ENCODE measurements around the gene SECISBP2.
"Not testable (repeated sequence)": the region's sequence is repeated elsewhere in the genome, so short reads cannot be mapped to it uniquely, and the experiment has no call there.

The SECISBP2 gene

DNA sequence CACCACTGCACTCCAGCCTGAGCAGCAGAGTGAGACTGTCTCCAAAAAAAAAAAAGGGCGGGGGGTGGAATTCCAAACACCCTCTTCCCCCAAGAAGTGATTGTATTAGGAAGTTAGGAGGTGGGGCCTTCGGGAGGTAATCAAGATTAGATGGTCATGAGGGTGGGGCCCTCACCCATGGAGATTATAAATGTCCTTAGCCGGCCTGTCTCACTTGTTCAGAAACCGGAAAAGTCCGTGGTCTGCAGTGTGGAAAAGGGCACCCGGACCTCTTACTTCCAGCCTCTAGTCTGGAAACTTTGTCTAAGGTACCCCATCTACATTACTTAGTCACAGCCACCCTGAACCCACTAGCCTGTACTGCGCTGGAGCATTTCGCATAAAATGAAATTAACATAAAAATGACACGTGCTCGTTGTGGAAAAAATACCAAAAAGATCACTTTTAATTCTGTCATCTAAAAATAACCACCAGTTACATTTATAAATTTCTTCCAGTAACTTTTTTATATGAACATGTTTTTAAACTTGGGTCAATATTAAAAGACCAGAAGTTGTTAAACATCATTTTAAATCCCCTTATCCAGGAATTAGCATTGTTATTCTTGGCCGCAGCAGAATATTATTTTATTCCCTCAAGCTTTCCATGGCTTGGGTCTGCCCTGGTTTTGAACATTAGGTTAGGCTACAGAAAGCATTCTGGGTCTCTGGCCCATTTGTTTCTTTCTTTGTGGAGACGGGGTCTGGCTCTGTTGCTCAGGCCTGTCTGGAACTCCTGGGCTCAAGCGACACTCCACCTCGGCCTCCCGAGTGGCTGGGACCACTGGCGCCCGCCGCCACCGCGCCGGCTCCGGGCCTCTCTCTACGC lies 8.5 kb upstream of the SECISBP2 start:
- FAIRE-seq: no peak

DNA sequence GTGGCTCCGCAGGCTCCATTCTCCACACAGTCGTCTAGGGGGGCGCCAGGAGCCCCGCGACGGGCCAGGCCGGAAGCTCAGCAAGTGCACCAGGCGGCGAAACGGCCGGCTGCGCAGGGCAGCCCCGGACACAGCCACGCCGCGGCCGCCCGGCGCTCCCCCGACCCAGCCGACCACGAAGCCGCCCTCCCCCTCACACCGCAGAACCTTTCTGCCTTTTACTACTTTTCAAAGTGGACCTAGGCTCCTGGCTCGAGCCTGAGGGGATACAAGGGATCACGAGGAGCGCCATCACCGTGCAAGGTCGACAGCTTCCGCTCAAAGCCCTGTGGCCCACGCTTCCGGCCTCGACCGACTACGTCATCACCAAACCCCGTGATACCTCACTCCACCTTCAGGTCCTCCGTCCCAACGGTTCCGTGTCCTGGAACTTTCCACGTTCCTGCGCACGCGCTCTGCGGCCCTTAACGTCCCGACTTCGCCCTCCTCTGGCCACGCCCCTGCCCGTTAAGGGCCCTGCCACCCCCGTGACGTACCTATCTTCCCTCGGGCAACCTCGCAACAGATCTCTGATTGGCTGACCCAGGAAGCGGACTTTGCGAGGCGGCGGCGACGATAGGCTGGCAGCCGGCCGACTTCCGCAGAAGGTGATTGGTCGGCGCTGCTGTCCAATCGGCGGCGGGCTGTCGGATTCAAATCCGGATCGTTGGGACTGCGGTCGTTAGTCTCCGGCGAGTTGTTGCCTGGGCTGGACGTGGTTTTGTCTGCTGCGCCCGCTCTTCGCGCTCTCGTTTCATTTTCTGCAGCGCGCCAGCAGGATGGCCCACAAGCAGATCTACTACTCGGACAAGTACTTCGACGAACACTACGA lies 7.6 kb upstream of the SECISBP2 start, which contains the start of gene CKS2:
TSS of gene CKS2 (plus strand) at position 721 of the 871 bp plus-strand sequence. CDS start at position 819, 98 bp downstream.
- FAIRE-seq: peak; percentile 99

DNA sequence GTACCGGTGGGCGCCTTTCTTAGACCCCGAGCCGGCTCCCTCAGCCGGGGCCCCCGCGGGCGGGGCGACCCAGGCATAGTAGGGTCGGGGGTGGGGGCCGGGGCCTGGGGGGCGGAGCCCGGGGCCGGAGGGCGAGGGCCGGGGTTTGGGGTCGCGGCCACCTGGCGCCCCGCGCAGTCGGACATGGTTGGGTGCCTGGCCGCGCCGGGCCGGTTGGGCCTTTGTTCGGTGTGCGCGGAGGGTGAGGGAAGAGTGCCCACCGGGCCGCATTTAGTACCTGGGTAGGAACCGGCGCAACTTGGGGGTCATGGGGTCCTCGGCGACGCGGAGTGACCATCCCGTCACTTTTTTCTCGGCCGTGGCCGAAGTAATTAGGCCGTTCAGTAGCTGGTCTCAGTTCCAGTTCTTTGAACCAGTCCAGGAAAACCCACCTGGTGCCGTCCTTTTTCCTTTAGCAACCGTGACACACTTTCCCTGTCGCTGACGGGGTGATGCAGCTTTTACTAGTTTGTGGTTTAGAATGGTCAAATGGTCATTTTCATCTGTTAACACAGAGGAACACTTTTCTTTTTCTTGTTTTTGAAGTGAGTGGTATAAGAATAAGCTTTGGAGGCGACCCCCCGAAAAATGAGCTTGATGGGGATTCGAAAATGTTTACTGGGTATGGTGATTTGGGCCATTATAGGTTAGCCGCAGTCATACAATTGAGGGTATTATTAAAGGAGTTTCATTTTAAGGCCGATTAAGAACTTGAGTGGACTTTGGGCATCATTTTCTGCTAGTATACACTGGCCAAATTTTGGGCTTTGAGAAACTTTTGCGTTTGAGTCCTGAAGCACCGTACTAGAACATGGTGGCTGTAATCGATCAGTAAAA lies 6.7 kb upstream of the SECISBP2 start:
- no peak for FAIRE-seq

DNA sequence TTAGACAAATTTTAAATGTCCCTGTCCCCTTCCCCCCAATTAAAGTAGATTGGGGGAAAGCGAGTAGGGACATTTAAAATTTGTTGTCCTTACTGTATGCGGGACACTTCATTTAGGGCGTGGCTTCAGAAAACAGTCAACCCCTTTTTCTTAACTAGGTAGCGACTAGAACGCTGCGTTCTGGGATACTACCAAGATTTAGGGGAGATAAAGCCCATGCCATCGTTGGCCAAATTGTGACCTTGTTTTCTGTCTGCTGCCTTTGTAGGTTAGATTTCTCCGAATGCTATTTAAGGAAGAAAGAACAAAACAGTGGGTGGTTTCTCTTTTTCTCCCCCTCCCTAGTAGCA lies 6.1 kb upstream of the SECISBP2 start:
- FAIRE-seq: no peak

DNA sequence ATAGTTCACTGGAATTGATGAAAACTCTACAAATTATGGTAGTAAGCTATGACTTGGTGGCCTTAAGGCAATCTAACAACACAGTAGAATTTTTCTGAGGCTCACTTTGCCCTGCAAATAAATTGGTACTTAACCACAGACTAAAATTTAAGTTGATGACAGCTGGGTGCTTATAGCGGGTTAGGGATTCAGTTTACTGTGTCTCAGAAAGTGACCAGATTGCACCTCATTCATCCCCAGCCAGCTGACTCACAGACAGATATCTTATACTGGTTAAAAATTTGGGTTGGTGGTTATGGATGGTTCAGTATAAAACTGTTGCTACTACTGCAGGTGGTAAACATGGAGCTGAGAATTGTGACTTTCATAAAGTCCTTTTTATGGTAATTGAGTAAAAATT lies 4.5 kb upstream of the SECISBP2 start:
- FAIRE-seq: no peak

DNA sequence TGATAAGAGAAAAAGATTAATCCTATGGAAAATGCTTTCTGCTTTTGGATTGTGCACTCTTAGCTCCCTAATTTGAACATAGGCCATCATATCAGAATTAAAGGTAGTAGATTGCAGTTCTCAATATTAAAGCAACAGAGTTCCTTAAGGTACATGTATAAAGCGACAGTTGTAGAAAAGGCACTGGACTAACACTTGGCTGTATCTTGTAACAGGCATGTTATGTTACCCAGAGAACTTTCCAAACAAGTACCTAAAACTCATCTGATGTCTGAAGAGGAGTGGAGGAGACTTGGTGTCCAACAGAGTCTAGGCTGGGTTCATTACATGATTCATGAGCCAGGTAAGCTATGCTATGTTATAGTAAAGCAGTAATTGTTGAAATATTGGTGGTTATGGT lies 3.3 kb upstream of the SECISBP2 start:
- FAIRE-seq: no peak

DNA sequence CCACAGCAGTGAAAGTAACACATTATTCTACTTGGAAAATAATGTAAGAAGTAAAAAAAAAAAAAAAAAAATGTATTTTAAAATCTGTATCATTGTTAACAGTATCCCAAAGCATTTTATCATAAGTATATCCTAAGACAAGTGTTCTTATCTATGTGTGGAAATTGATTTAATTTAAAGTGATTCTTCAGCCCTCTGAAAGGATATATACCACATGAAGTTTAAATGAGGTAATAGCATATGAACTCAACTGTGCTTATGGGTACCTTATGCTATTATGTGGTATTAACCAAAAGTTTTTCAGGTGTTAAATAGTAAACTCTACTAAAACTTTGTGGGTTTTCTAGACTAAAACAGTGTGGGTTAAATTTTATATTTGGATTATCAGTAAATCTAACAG lies 2.8 kb upstream of the SECISBP2 start:
- no peak for FAIRE-seq

DNA sequence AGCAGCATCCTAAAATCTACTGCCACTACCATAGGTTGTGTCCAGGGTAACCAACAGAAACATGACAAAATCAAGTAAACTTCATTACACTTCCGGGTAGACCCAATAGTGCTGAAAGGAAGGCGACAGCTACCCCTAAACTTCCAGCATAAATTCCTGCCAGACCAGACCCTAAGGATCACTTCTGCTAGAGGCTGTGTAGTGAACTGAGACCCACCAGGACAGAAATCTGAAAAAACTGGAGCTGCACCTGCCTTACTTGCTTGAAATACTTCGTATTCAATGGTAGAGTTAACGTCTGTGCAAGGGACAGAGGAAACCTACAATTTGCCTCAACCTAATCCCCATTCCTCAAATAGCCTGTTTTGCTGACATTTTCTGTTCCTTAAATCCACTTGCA lies 1.0 kb upstream of the SECISBP2 start:
- FAIRE-seq: no peak

DNA sequence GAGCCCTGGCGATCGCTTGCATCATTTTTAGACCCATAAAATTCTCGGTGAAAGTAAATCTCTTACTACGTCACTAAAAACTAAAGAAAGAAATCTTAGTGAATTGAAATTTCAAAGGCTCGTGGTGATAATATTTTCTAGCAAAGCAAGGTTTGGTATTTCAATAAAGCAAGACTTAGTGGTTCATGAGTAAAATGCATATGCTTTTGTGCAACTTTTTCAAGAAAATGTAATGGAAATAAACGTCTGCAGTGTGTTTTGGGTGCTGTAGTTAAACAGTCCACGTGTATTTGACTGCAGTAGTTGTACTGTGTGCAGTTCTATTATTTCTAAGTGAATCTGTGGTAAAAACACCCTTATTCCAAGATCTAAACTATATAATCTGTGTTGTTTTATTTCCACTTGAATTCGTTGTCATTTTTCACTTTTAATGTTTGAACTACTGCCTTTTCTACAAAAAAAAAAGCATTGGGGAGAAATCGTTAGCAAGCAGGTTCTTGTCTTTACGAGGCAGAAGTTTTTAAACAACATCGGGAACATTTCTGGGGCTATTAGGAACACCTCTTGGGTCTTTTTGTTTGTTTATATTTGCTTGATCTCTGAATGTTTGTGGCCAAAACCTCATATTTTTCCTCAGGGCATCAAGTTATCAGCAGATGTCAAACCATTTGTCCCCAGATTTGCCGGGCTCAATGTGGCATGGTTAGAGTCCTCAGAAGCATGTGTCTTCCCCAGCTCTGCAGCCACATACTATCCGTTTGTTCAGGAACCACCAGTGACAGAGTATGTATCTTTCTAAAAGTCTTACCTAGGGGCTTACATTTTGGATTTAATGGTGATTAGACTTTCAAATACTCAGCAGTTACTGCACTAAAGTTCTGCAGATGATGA lies 960 bp downstream of the SECISBP2 start:
- no peak for FAIRE-seq

DNA sequence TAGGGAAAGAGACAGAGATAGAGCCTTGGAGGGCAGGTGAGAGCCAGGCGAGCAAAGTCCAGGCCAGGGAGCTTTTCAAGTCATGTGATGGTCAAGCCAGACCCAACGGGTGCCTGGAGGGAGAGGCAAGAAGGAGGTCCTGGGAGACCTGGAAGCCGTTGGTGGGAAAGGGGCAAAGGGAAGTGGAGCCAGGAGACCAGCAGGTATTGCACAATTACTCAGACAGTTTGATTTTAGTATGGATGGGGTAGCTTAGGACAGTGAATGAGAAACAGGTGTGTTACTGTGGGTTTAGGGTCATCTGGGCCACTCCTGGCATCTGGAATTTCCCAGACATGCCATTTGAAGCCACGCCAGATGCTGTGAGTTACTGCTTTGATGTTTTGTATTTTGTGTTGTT lies 5.1 kb downstream of the SECISBP2 start:
- FAIRE-seq: no peak

DNA sequence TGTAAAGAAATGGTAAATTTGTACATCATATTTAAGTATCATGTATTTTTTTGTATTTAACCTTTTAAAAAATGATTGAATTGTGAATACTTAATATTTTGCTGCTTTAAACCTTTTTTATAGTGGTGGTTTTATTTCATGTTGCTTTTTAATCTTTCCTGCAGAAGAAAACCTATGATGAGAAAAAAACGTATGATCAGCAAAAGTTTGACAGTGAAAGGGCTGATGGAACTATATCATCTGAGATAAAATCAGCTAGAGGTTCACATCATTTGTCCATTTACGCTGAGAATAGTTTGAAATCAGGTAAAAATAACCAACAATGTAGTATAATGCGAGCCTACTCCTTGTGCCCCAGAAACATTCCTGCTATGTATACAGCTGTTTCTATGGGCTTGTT lies 7.4 kb downstream of the SECISBP2 start:
- no peak for FAIRE-seq

DNA sequence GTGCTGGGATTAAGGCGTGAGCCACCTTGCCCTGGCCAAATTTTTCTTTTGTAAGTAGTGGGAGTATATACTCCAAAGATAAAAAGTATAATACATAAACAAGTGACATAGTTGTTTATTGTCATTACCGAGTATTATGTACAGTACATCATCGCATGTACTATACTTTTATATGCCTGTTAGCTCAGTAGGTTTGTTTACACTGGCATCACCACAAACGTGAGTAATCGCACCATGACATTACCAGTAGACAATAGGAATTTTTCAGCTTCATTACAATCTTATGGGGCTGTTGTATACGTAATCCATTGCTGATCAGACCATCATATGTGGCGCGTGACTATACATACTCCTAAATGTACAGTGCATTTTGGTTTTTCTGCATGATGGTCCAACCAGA lies 9.8 kb downstream of the SECISBP2 start:
- no peak for FAIRE-seq

DNA sequence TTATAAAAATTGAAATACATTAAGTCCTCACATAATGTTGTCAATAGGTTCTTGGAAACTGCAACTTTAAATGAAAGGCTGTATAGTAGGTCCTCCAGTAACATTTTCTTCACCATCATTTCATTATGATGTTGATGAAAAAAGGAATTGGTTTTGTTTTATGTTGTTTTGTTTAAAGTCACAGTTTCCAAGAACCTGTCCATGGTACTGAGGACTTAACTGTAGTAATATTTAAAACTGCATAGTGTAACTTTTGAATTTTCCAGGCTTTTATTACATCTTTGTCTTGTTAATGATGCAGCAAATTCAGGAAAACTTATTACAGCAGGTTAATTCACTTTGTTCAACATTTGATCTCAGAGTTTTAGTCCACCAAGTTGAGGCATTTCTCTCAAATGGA lies 11.6 kb downstream of the SECISBP2 start:
- FAIRE-seq: no peak

DNA sequence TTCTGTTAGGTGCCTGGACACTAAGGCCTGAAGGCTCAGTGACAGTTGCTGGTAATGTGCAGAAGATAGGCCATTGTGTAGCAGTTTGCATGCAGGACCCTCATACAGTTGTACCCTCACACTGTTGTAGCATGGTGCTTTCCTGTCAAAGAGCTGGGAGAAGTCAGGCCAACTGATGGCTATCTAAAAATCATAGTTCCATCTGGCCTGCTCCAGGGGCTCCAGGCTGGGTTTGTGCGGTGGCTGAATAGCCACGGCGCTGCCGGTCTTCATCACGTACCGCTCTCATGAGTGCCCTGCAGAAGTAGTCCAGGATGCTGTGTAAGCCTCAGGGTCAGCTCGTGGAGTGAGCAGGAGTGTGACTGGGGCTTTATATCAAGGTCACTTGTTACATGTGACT lies 12.2 kb downstream of the SECISBP2 start:
- no peak for FAIRE-seq

DNA sequence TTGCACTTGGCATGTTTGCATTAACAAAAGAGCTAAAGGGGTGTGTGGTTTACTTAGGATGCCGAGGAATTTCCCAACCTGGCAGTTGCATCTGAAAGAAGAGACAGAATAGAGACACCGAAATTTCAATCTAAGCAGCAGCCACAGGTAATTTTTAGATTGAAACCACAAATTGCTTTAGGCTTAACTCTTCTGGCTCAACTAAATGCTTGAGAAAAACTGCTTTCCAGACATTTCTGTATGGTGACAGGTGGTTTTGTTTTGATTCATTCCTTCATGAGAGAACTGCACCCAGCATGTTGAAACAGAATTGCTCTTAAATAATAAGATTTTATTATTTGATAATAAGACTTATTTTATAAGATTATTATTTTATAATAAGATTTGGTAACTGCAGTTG lies 21.5 kb downstream of the SECISBP2 start:
- FAIRE-seq: no peak

DNA sequence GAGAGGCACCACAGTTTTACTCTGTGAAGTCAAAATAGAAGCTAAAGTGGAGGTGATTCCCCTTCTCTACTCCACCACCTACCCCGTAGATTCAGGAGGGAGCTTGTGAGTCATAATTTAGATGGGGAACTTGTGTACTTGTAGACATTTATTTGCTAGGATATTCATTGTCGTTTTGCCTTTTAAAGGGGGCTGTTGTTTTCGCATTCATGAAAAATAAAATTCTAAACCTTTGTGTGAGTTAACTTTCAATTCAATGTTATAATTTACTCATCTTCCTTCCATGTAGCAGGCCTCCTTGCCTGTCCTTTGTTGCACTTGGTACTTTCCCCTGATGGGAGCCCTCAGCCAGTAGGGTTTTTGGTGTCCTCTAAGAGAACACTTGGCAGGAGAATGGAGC lies 22.0 kb downstream of the SECISBP2 start:
- FAIRE-seq: no peak

DNA sequence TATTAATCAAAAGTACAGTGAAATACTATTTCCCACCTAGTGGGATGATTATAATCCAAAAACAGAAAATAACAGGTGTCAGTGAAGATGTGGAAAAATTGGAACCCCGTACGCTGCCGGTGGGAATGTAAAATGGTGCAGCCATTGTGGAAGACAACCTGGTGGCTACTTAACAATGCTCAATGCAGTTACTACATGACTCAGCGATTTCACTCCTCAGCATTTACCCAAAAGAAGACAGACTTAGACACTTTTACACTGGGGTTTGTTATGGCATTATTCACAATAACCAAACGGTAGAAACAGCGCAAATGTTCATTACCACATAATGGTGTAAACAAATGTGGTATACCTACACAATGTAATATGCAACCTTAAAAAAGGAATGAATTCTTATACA lies 23.9 kb downstream of the SECISBP2 start:
- no peak for FAIRE-seq

DNA sequence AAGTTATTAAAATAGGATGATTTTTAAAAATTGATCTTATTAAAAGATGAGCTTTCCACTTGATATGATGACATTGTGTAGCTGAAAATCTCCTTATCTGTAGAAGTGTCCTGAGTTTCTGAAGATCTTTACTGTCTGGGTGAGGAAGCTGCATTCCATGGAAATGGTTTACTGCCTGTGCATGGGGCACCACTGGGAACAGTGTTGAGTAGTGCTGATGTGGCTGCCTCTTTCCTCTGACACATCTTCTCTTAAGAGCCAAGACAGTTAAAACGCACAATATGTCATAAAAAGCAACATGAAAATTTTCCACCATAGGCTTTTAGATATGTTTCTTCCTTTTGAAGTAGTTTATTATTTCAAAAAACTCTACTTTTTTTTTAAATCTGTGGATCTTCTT lies 24.6 kb downstream of the SECISBP2 start:
- no peak for FAIRE-seq

DNA sequence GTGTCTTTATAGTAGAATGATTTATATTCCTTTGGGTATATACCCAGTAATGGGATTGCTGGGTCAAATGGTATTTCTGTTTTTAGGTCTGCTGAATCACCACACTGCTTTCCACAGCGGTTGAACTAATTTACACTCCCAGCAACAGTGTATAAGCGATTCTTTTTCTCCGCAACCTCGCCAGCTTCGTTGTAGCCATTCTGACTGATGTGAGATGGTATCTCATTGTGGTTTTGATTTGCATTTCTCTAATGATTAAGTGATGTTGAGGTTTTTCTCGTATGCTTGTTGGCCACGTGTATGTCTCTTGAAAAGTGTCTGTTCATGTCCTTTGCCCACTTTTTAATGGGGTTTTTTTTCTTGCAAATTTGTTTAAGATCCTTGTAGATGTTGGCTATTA lies 25.5 kb downstream of the SECISBP2 start:
- FAIRE-seq: not testable (repeated sequence)

DNA sequence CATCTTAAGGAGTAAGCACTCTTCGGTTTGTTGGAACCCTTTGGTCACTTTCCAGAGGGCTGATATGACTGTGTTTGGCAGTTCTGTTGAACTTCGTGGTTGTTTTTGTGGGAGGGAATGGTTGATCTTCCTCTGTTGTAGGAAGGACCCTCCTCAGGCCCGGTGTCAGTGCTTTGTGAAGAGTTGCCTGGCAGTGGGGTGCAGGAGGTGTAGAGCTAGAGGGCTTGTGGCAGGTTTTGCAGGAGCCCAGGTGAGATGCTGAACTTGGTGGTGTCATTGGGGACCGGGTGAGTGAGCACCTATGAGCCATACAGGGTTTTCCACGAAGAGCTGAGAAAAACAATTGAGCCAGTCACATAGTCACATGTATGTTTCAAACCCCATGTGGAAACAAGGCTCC lies 27.2 kb downstream of the SECISBP2 start:
- FAIRE-seq: no peak

DNA sequence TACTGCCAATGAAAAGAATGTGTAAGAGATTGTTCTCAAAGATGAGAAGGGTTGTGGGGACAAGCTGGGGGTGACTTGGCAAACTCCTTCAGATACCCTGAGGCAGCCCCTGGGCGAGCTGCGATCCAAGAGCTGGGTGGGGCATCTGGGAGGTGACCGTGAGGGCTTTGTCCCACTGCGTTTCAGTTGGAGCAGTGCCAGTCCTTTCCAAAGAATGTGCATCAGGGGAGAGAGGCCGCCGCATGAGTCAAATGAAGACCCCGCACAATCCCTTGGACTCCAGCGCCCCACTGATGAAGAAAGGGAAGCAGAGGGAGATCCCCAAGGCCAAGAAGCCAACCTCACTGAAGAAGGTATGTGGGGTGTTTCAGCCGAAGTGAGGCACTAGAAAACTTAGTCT lies 28.4 kb downstream of the SECISBP2 start:
- no peak for FAIRE-seq

DNA sequence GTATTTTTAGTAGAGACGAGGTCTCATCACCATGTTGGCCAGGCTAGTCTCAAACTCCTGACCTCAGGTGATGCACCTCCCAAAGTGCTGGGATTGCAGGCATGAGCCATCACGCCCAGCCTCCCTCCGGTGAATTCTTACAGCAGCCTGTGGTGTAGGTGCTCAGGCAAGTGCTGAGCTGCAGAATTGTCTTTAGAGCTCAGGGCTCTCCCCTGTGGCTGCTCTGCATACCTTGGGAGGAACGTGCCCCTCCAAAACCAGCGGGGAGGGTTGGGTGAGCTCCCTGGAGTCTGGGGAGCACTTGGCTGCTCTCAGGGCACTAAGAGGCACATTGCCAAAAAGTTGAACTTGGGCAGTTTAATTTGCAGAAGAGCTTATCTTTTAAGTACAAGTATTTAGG lies 29.4 kb downstream of the SECISBP2 start:
- no peak for FAIRE-seq

Data from endometrium (tissue), 2 donors.